ENCODE measurements around the gene NDE1.
A peak's percentile ranks its signal among the peaks of the same experiment; 100 is the strongest.
"Not testable (repeated sequence)": the region's sequence is repeated elsewhere in the genome, so short reads cannot be mapped to it uniquely, and the experiment has no call there.

The NDE1 gene

GRCh38 chr16:15701975-15702970 lies 52.2 kb downstream of the NDE1 start:
- no peak for DNase-seq

DNA sequence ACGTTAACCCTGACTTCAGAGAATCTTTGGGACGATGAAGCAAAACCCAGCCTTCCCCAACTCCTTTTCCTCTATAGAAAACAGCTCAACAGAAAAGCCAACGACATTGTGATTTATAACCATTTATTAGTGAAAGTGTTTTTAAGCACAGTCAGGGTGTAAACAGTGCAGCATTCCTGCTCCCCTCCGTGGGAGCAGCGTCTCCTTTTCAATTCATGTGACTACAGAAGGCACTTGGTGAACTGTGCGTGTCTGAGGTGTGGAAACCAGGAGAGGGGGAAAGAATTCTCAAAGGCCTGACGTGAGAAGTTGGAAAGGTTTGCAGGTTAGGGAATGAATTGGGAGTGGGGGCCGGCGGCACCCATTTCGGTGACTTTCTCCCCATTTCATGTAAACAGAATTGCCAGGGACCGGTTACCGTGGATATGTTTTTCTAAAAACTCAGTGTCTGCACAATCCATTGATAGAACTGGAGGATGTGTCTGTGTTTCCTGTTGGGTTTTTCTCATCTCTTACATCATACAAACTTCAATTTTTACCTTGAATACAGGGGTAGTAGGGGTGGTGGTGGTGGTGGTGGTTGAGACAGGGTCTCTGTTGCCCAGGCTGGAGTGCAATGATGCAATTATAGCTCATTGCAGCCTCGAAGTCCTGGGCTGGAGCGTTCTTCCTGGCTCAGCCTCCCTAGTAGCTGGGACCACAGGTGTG lies 53.1 kb downstream of the NDE1 start:
- no peak for DNase-seq

GRCh38 chr16:15704545-15704987 lies 54.5 kb downstream of the NDE1 start:
- DNase-seq: peak; percentile 61

DNA sequence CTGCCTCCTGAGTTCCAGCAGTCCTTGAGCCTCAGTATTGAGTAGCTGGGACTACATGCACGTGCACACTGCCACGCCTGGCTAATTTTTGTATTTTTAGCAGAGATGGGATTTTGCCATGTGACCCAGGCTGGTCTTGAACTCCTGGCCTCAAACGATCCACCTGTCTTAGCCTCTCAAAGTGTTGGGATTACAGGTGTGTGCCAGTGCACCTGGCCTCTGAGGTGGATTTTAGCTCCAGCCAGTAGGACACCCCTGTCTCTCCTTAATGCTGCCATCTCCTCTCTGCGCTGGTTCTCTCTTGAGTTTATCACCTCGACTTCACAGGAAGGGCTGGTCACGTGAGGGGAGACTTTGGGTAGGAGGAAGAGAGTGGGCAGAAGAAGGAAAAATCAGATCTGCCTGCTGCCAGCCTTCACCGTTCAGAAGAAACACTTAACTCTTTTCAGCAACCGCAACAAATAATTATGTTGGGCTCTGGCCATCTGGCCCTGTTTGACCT lies 55.1 kb downstream of the NDE1 start:
- DNase-seq: no peak

DNA sequence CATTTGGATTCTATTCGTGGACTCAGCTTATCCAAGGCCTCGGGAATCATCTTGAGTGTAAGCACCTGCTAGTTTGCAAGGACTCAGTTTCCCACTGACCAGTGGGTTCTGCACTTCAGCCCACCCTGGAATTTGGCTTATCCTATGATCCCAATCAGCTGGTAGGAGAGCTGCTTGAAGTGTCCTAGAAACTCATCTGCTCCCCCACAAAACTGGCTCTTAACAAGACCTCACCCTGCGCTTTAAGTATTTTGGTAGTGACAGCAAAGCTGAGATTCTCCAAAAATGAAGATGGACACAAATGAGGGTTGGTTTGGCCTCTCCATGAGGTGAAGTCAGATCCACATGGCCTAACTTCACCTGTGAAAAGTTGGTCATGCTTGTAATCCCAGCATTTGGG lies 57.3 kb downstream of the NDE1 start:
- no peak for DNase-seq

GRCh38 chr16:15708096-15708495 lies 58.1 kb downstream of the NDE1 start:
- no peak for DNase-seq

DNA sequence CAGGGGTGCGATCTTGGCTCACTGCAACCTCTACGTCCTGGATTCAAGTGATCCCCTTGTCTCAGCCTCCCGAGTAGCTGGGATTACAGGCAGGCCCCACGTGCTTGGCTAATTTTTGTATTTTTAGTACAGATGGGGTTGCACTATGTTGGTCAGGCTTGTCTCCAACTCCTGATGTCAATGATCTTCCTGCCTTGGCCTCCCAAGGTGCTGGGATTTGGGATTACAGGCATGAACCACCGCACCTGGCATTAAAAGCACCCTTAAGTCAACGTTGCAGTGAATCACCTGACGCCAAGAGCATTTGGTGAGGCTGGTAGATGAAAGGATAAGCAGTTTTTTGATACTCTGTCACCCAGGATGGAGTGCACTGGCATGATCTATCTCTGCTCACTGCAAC lies 59.0 kb downstream of the NDE1 start:
- no peak for DNase-seq

DNA sequence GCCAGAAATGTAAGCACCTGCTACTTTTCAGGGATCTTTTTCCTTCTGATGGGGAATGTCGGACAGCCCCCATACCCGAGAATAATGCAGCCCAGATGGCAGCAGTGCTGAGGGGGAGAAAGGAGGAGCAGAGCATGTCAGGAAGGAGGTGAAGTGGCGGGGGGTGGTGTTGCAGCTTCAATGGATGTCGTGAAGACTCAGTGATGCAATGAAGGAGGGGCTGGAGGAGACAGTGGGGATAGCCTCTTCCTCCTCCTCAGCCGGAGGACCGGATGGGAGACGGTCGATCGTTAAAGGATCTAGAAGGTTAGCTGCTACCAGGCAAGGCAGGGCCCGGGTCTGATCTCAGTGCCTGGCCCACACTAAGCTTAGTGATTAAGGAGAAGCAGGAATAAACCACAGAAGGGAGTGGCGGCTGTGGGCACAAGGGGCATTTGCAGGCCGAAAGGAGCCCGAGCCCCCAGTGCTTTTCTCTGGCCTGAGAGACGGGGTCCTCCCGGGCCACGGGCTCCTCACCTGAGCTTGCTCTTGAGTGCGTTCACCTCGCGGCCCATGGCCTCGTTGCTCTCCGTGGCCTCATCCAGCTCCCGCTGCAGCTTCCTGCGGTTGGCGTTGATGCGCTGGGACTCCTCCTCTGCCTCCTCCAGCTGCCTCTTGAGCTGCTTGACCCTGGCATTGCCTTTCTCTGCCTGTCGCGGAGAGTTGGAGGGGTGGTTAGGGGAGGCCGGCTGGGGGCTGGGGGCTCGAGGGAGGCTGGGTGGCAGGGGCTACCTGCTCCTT lies 64.5 kb downstream of the NDE1 start:
- DNase-seq: no peak

DNA sequence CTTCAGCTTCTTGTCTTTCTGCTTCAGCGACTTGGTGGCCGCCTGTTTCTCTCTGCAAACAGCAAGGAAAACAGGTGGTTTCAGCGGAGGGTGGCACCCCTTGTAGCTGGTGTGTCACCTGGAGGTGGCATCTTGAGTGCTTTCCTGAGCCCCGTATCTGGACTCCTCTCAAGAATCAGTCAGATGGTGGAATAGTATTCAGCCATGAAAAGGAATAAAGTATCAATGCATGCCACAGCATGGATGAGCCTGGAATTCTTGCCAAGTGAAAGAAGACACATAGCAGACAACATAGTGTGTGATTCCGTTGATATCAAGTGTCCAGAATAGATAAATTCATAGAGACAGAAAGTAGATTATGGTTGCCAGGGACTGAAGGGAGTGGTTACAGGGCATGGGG lies 65.2 kb downstream of the NDE1 start:
- DNase-seq: no peak

DNA sequence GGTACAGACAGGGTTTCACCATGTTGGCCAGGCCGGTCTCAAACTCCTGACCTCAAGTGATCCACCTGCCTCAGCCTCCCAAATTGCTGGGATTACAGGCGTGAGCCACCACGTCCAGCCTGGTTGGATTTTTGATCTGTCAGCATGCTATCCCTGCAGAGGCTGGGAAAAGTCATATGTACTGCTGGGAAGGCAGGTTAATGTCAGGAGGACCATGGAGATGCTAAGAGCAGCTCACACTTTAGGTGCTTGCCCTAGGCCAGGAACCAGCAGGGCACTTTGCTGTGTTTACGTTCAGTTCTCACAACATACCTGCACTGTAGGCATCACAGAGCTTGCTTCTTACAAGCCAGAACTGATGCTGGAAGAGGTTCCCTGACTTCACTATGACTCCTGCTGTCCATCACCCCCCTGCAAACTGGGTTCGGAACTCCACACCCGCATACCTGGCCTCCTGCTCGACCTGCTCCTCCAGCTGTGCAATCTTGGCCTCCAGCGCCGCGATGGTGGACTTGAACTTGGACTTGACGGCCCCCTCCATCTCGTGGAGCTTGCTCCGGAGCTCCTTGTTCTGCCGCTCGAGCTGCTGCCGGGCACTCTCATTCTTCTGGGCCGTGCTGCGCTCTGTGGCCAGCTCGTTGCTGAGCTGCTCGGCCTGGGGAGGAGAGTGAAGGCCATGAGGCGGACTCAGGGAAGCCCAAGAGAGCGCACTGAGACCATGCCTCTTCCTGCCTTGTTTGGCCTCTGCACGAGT lies 66.8 kb downstream of the NDE1 start:
- DNase-seq: no peak

DNA sequence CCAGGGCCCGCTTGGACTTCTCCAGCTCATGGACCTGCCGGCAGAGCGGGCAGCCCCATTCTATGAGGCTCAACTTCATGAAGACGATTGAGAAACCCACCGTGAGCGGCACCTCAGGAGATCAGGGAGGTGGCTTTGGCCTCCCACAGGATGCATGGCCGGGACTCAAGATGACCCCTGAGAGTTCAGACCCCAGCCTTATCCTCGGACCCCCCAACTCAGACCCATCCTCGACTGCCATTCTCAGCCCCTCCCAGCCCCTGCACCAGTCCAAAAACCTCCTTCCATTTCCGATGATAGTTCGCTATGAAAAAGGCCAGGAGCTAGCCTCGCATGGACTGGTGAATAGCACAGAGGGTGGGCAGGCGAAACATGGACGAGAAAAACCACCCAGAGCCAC lies 71.0 kb downstream of the NDE1 start:
- DNase-seq: no peak

- DNase-seq: no peak
Measured at GRCh38 chr16:15723808-15724207, 73.8 kb downstream of the NDE1 start.

DNA sequence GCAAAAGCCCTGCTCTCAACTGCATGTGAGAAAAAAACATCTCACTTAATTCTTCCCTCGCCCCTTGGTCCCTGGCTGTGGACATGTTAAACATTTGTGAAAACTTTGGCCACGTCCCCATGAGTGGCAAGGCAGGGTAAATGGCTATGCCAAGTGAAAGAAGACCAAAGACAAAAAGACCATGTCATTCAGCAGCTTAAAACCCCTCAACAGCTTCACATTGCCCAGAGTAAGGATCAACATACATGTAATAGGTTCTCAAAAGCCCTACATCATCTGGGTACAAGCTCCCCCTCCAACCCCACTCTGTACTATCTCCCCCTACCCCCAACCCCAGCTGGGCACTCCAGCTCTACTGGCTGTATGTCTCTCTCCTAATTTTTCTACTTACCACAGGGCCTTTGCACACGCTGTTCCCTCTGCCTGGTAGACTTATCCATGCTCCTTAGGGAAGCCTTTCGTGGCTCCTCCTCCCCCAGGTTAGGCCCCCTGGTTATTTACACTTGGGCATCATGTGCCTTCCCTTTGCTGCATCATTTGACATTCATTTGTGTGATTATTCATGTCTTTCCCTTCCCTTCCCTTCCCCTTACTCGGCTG lies 75.7 kb downstream of the NDE1 start:
- no peak for DNase-seq

DNA sequence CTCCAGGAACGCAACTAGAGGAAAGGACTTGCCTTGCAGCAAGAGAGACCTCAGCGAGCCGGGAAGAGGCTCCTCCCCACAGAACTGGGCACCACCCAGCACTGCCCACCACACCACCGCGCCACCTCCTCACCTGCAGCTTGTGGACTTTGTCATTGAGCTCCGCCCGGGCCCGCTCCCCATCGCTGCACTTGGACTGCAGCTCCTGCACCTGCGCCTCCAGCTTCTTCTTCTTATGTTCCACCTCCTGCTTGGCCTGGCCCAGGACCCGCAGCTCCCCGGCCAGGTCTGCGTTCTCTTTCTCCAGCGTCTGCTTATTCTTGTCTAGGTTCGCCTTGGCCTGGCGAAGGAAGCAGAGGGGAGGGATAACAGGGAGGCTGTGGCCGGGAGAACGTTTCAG lies 76.7 kb downstream of the NDE1 start:
- DNase-seq: no peak

DNA sequence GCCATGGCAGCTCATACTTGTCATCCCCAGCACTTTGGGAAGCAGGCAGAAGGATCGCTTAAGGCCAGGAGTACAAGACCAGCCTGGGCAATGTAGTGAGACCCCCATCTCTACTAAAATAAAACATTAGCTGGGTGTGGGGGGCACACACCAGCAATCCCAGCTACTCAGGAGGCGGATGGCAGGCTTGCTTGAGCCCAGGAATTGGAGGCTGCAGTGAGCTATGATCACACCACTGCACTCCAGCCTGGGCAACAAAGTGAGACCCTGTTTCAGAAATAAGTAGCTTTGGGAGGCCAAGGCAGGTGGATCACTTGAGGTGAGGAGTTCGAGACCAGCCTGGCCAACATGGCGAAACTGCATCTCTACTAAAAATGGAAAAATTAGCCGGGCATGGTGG lies 77.7 kb downstream of the NDE1 start:
- not testable (repeated sequence) for DNase-seq

GRCh38 chr16:15729152-15729551 lies 79.1 kb downstream of the NDE1 start:
- DNase-seq: no peak

DNA sequence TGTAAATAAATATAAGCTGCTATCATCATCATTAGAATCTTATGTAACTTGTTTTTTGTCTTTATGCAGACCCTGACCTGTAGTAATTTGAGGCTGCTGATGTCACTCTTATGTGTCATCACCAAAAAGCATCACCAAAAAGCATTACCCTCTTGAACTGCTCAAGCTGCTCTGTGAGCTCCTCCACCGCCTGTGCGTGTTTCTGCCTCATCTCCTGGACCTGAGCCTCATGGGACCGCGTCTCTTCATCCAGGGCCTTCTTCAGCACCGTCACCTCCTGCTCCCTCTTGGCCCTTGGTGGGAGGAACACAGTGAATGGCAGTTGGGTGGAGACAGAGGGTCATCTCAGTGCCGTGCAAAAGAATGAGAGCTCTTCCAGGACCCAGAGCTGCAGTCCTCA lies 82.4 kb downstream of the NDE1 start:
- no peak for DNase-seq

DNA sequence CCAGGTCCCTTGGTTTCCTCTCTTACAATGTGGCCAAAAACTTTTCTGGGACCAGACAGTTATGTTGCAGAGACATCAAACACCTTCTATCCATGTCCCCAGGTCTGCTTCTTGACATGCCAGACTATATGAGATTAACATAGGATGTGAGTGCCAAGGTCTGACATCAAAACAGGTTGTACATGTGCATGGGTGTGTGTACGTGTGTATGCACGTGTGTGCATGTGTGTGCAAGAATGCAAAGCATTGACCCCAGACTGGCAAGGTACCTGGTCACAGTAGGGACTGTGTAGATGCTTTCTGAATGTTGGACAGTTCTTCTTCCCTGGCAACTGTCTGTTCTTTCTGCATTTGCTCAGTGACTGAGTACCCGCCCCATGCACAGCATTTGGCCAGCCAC lies 85.6 kb downstream of the NDE1 start:
- no peak for DNase-seq

DNA sequence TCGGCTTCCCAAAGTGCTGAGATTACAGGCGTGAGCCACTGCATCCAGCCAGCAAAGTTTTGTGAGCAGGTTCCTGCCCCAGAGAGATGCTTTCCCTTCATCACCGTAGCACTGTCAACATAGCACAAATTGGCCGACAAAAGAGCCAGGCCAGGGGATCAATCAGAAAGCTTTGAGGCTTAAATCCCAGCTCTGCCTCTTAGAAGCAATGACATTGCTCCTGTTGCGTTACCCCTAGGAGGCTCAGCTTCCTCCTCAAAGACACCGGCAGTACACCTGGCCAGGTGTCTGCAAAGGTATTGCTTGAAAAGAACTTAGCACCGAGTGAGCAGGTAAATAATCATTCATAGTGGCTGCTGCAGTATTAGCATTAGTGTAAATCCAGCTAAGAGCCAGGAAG lies 86.5 kb downstream of the NDE1 start:
- no peak for DNase-seq

- no peak for DNase-seq
Measured at GRCh38 chr16:15737140-15737644, 87.1 kb downstream of the NDE1 start.

DNA sequence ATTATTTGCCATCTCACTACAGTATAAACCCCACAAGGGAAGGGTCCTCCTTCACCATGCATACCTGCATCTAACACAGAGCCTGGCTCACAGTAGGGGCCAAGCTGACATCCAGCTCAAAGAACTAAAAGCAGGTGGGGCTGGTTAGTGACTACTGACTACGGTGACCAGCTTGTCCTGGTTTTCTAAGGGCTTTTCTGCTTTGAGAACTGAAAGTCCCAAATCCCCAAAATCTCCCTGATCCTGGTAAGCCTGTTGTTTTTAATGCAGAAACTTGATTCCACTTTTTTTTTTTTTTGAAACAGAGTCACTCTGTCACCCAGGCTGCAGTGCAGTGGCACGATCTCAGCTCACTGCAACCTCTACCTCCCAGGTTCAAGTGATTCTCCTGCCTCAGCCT lies 89.4 kb downstream of the NDE1 start:
- no peak for DNase-seq

DNA sequence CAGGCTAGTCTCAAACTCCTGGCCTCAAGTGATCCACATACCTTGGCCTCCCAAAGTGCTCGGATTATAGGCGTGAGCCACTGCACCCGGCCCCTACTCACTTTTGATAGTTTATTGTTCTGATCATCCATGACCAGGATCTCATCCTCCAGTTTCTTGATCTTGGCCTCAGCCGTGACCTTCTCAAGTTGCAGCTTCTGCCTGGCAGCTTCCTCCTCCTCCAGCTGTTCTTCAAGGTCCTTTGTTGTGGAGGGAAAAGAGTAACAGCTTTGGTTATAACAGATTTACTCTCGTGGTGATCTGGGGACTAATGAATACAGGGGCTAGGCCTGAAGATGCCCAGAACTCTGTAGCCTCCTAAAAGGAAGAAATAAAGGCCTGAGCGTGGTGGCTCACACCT lies 89.9 kb downstream of the NDE1 start:
- no peak for DNase-seq
